ENCODE results near the gene CSNK2A3.
A peak's percentile ranks its signal among the peaks of the same experiment; 100 is the strongest.

CSNK2A3 gene

GRCh38 chr11:11383995-11384394 lies 30.9 kb upstream of the CSNK2A3 start:
- Histone ChIP-seq H2BK12ac (ENCODE audit: low read length in 2 of 2) (no peak overlapping the region), H3K27ac (ENCODE audit: low read length, poor library complexity, severe bottlenecking) (no peak overlapping the region), H4K8ac (ENCODE audit: low read length) (no peak overlapping the region), H2AFZ (ENCODE audit: low read depth, low read length) (no peak overlapping the region), H3K9me3 (ENCODE audit: control insufficient read depth, low read length) (no peaks in the 10 kb centered on the region), H3K27me3 (ENCODE audit: control insufficient read depth in 1 of 2, insufficient read depth in 1 of 2, low read length in 2 of 2) (peaks cover 4 to 19% of the 10 kb centered on the region in 2 experiments), H3K14ac (ENCODE audit: low read length in 2 of 2) (no peak overlapping the region), H3K23ac (ENCODE audit: low read length in 2 of 2) (no peak overlapping the region), H3K4me1 (ENCODE audit: control insufficient read depth, insufficient read depth, low read depth, low read length) (peaks cover 3% of the 10 kb centered on the region), H2AK5ac (ENCODE audit: low read length, severe bottlenecking) (no peak overlapping the region), H2BK15ac (ENCODE audit: low read depth, poor library complexity, severe bottlenecking) (no peak overlapping the region), H3K9ac (ENCODE audit: low read length) (no peak overlapping the region), H3K4me3 (ENCODE audit: insufficient read depth in 1 of 2, low read depth in 1 of 2, low read length in 2 of 2) (no peak overlapping the region), H3K4ac (ENCODE audit: low read depth in 1 of 2, low read length in 2 of 2) (no peak overlapping the region), H2BK5ac (ENCODE audit: low read depth, low read length, poor library complexity, severe bottlenecking) (no peak overlapping the region), H3K79me1 (replicated peaks; ENCODE audit: low read length, poor library complexity, severe bottlenecking) (no peaks in the 10 kb centered on the region), H3K36me3 (ENCODE audit: control insufficient read depth in 1 of 2, insufficient read depth in 2 of 2, low read depth in 1 of 2, low read length in 2 of 2) (no peaks in the 10 kb centered on the region), H2BK120ac (ENCODE audit: low read depth, low read length) (no peak overlapping the region), H3K4me2 (ENCODE audit: low read length, poor library complexity, severe bottlenecking) (no peak overlapping the region), H4K91ac (ENCODE audit: low read length) (no peak overlapping the region), H3K18ac (ENCODE audit: low read depth in 1 of 2, low read length in 2 of 2) (no peak overlapping the region)
- 60% methylated on average over 1 of the region's 2 CpGs for WGBS
- DNase-seq: no peak

- H3K9ac ChIP-seq (ENCODE audit: low read length): no peak overlapping the region
- H4K8ac ChIP-seq (ENCODE audit: low read length): no peak overlapping the region
- no peak overlapping the region for H3K4me3 ChIP-seq (ENCODE audit: insufficient read depth in 1 of 2, low read depth in 1 of 2, low read length in 2 of 2)
- H3K18ac ChIP-seq (ENCODE audit: low read depth in 1 of 2, low read length in 2 of 2): no peak overlapping the region
- H2BK120ac ChIP-seq (ENCODE audit: low read depth, low read length): no peak overlapping the region
- H2BK15ac ChIP-seq (ENCODE audit: low read depth, poor library complexity, severe bottlenecking): no peak overlapping the region
- peak; percentile 38 for DNase-seq
- H3K4me2 ChIP-seq (ENCODE audit: low read length, poor library complexity, severe bottlenecking): no peak overlapping the region
- no peaks in the 10 kb centered on the region for H3K79me1 ChIP-seq (replicated peaks; ENCODE audit: low read length, poor library complexity, severe bottlenecking)
- H2AK5ac ChIP-seq (ENCODE audit: low read length, severe bottlenecking): no peak overlapping the region
- H3K36me3 ChIP-seq (ENCODE audit: control insufficient read depth in 1 of 2, insufficient read depth in 2 of 2, low read depth in 1 of 2, low read length in 2 of 2): no peaks in the 10 kb centered on the region
- no peaks in the 10 kb centered on the region for H3K9me3 ChIP-seq (ENCODE audit: control insufficient read depth, low read length)
- no peak overlapping the region for H3K14ac ChIP-seq (ENCODE audit: low read length in 2 of 2)
- peaks cover 3% of the 10 kb centered on the region for H3K4me1 ChIP-seq (ENCODE audit: control insufficient read depth, insufficient read depth, low read depth, low read length)
- no peak overlapping the region for H3K4ac ChIP-seq (ENCODE audit: low read depth in 1 of 2, low read length in 2 of 2)
- no peak overlapping the region for H3K23ac ChIP-seq (ENCODE audit: low read length in 2 of 2)
- no peak overlapping the region for H4K91ac ChIP-seq (ENCODE audit: low read length)
- H3K27me3 ChIP-seq (ENCODE audit: control insufficient read depth in 1 of 2, insufficient read depth in 1 of 2, low read length in 2 of 2): peaks cover 10 to 29% of the 10 kb centered on the region in 2 experiments
- H2BK5ac ChIP-seq (ENCODE audit: low read depth, low read length, poor library complexity, severe bottlenecking): no peak overlapping the region
- 77% methylated on average over 5 of the region's 7 CpGs for WGBS
- no peak overlapping the region for H3K27ac ChIP-seq (ENCODE audit: low read length, poor library complexity, severe bottlenecking)
- H2BK12ac ChIP-seq (ENCODE audit: low read length in 2 of 2): no peak overlapping the region
- H2AFZ ChIP-seq (ENCODE audit: low read depth, low read length): no peak overlapping the region
Measured at GRCh38 chr11:11382858-11383532, 29.9 kb upstream of the CSNK2A3 start.

GRCh38 chr11:11381471-11382105 lies 28.5 kb upstream of the CSNK2A3 start:
- Histone ChIP-seq H4K91ac (ENCODE audit: low read length) (no peak overlapping the region), H2AK5ac (ENCODE audit: low read length, severe bottlenecking) (no peak overlapping the region), H2AFZ (ENCODE audit: low read depth, low read length) (no peak overlapping the region), H3K4me1 (ENCODE audit: control insufficient read depth, insufficient read depth, low read depth, low read length) (peaks cover 3% of the 10 kb centered on the region), H3K18ac (ENCODE audit: low read depth in 1 of 2, low read length in 2 of 2) (no peak overlapping the region), H3K27me3 (ENCODE audit: control insufficient read depth in 1 of 2, insufficient read depth in 1 of 2, low read length in 2 of 2) (peaks cover 10 to 35% of the 10 kb centered on the region in 2 experiments), H3K9ac (ENCODE audit: low read length) (no peak overlapping the region), H3K14ac (ENCODE audit: low read length in 2 of 2) (no peak overlapping the region), H3K36me3 (ENCODE audit: control insufficient read depth in 1 of 2, insufficient read depth in 2 of 2, low read depth in 1 of 2, low read length in 2 of 2) (no peaks in the 10 kb centered on the region), H3K4ac (ENCODE audit: low read depth in 1 of 2, low read length in 2 of 2) (no peak overlapping the region), H2BK5ac (ENCODE audit: low read depth, low read length, poor library complexity, severe bottlenecking) (no peak overlapping the region), H4K8ac (ENCODE audit: low read length) (no peak overlapping the region), H2BK12ac (ENCODE audit: low read length in 2 of 2) (no peak overlapping the region), H3K4me2 (ENCODE audit: low read length, poor library complexity, severe bottlenecking) (no peak overlapping the region), H3K23ac (ENCODE audit: low read length in 2 of 2) (no peak overlapping the region), H3K79me1 (replicated peaks; ENCODE audit: low read length, poor library complexity, severe bottlenecking) (no peaks in the 10 kb centered on the region), H2BK15ac (ENCODE audit: low read depth, poor library complexity, severe bottlenecking) (no peak overlapping the region), H3K4me3 (ENCODE audit: insufficient read depth in 1 of 2, low read depth in 1 of 2, low read length in 2 of 2) (no peak overlapping the region), H3K9me3 (ENCODE audit: control insufficient read depth, low read length) (no peaks in the 10 kb centered on the region), H2BK120ac (ENCODE audit: low read depth, low read length) (no peak overlapping the region), H3K27ac (ENCODE audit: low read length, poor library complexity, severe bottlenecking) (no peak overlapping the region)
- no peak for DNase-seq
- 81% methylated on average over 6 of the region's 6 CpGs for WGBS

GRCh38 chr11:11380883-11381282 lies 27.8 kb upstream of the CSNK2A3 start:
- no peaks in the 10 kb centered on the region for H3K36me3 ChIP-seq (ENCODE audit: control insufficient read depth in 1 of 2, insufficient read depth in 2 of 2, low read depth in 1 of 2, low read length in 2 of 2)
- no peaks in the 10 kb centered on the region for H3K9me3 ChIP-seq (ENCODE audit: control insufficient read depth, low read length)
- H3K27me3 ChIP-seq (ENCODE audit: control insufficient read depth in 1 of 2, insufficient read depth in 1 of 2, low read length in 2 of 2): peaks cover 10 to 39% of the 10 kb centered on the region in 2 experiments
- H3K4me3 ChIP-seq (ENCODE audit: insufficient read depth in 1 of 2, low read depth in 1 of 2, low read length in 2 of 2): no peak overlapping the region
- H3K23ac ChIP-seq (ENCODE audit: low read length in 2 of 2): no peak overlapping the region
- H2BK120ac ChIP-seq (ENCODE audit: low read depth, low read length): no peak overlapping the region
- no peak overlapping the region for H3K18ac ChIP-seq (ENCODE audit: low read depth in 1 of 2, low read length in 2 of 2)
- no peak overlapping the region for H4K8ac ChIP-seq (ENCODE audit: low read length)
- H3K14ac ChIP-seq (ENCODE audit: low read length in 2 of 2): no peak overlapping the region
- H3K79me1 ChIP-seq (replicated peaks; ENCODE audit: low read length, poor library complexity, severe bottlenecking): no peaks in the 10 kb centered on the region
- H3K27ac ChIP-seq (ENCODE audit: low read length, poor library complexity, severe bottlenecking): no peak overlapping the region
- no peak overlapping the region for H3K4ac ChIP-seq (ENCODE audit: low read depth in 1 of 2, low read length in 2 of 2)
- no peak overlapping the region for H2BK5ac ChIP-seq (ENCODE audit: low read depth, low read length, poor library complexity, severe bottlenecking)
- H3K4me1 ChIP-seq (ENCODE audit: control insufficient read depth, insufficient read depth, low read depth, low read length): peaks cover 3% of the 10 kb centered on the region
- DNase-seq: no peak
- H2AFZ ChIP-seq (ENCODE audit: low read depth, low read length): no peak overlapping the region
- no peak overlapping the region for H3K4me2 ChIP-seq (ENCODE audit: low read length, poor library complexity, severe bottlenecking)
- no peak overlapping the region for H4K91ac ChIP-seq (ENCODE audit: low read length)
- H2BK15ac ChIP-seq (ENCODE audit: low read depth, poor library complexity, severe bottlenecking): no peak overlapping the region
- H2AK5ac ChIP-seq (ENCODE audit: low read length, severe bottlenecking): no peak overlapping the region
- H2BK12ac ChIP-seq (ENCODE audit: low read length in 2 of 2): no peak overlapping the region
- no peak overlapping the region for H3K9ac ChIP-seq (ENCODE audit: low read length)
- WGBS: 48% methylated on average over 3 of the region's 3 CpGs
